HepG2 (cell line): ENCODE data around the gene SRSF3. TPM values are rescaled to one million over a fixed set of nuclear protein-coding genes. Genes with fewer than 3 reads are reported as not detected.
A peak's percentile ranks its signal among the peaks of the same experiment; 100 is the strongest.

Source experiments
- ATRX ChIP-seq: sonication (generic); formaldehyde crosslinking; IDR thresholded peaks from 2 replicates; pipeline ENCODE4 v1.4.0; 2020; ENCODE audit warnings: missing genetic modification reagents, borderline replicate concordance
- CEBPG ChIP-seq: IDR thresholded peaks from 2 replicates; pipeline ENCODE4 v1.6.1; 2016
- E2F1 ChIP-seq: sonication (generic); formaldehyde crosslinking; IDR thresholded peaks from 2 replicates; pipeline ENCODE4 v1.5.0; 2020; ENCODE audit warnings: missing genetic modification reagents
- ELF3 ChIP-seq: IDR thresholded peaks from 2 replicates; pipeline ENCODE4 v1.6.1; 2016; ENCODE audit warnings: missing genetic modification reagents, missing compliant biosample characterization
- HIVEP1 ChIP-seq: sonication (generic); formaldehyde crosslinking; IDR thresholded peaks from 2 replicates; pipeline ENCODE4 v1.4.0; 2020; ENCODE audit warnings: mild to moderate bottlenecking, missing genetic modification reagents
- HOXA3 ChIP-seq: sonication (generic); formaldehyde crosslinking; IDR thresholded peaks from 2 replicates; pipeline ENCODE4 v1.5.0; 2020; ENCODE audit warnings: missing genetic modification reagents
- MED8 ChIP-seq: sonication (generic); formaldehyde crosslinking; IDR thresholded peaks from 2 replicates; pipeline ENCODE4 v1.8.1; 2023; ENCODE audit warnings: mild to moderate bottlenecking, missing genetic modification reagents; ENCODE audit not compliant: insufficient replicate concordance
- MTF2 ChIP-seq: sonication (generic); formaldehyde crosslinking; IDR thresholded peaks from 2 replicates; pipeline ENCODE4 v1.5.0; 2020; ENCODE audit warnings: missing genetic modification reagents, borderline replicate concordance
- MYNN ChIP-seq: sonication (generic); formaldehyde crosslinking; IDR thresholded peaks from 2 replicates; pipeline ENCODE4 v1.4.0; 2020; ENCODE audit warnings: mild to moderate bottlenecking, low read depth, missing genetic modification reagents
- PBX3 ChIP-seq: sonication (generic); formaldehyde crosslinking; IDR thresholded peaks from 2 replicates; pipeline ENCODE4 v1.8.1; 2023; ENCODE audit warnings: missing genetic modification reagents, inconsistent platforms, borderline replicate concordance
- POGZ ChIP-seq: sonication (generic); formaldehyde crosslinking; IDR thresholded peaks from 2 replicates; pipeline ENCODE4 v1.4.0; 2020; ENCODE audit warnings: mild to moderate bottlenecking, missing genetic modification reagents
- RBM22 ChIP-seq: fragments of 200-400 bp; formaldehyde crosslinking; optimal IDR thresholded peaks from 2 replicates; pipeline ENCODE3; 2017; ENCODE audit warnings: mild to moderate bottlenecking, low read length, moderate library complexity
- TEAD3 ChIP-seq: optimal IDR thresholded peaks from 2 replicates; pipeline ENCODE3; 2016; ENCODE audit warnings: borderline replicate concordance
- TOPORS ChIP-seq: sonication (generic); formaldehyde crosslinking; IDR thresholded peaks from 2 replicates; pipeline ENCODE4 v1.8.0; 2023; ENCODE audit warnings: mild to moderate bottlenecking, missing genetic modification reagents
- ZFP1 ChIP-seq: IDR thresholded peaks from 2 replicates; pipeline ENCODE4 v1.6.1; 2016
- ZMYM2 ChIP-seq: sonication (generic); formaldehyde crosslinking; IDR thresholded peaks from 2 replicates; pipeline ENCODE4 v1.8.0; 2022; ENCODE audit warnings: mild to moderate bottlenecking, missing genetic modification reagents
- ZNF263 ChIP-seq: sonication (generic); formaldehyde crosslinking; IDR thresholded peaks from 2 replicates; pipeline ENCODE4 v1.4.0; 2020; ENCODE audit warnings: missing genetic modification reagents
- ZNF30 ChIP-seq: sonication (generic); formaldehyde crosslinking; IDR thresholded peaks from 2 replicates; pipeline ENCODE4 v1.5.0; 2020; ENCODE audit warnings: mild to moderate bottlenecking, missing genetic modification reagents
- ZNF446 ChIP-seq: sonication (generic); formaldehyde crosslinking; IDR thresholded peaks from 2 replicates; pipeline ENCODE4 v1.5.0; 2020; ENCODE audit warnings: mild to moderate bottlenecking, missing genetic modification reagents
- ZNF629 ChIP-seq: sonication (generic); formaldehyde crosslinking; conservative IDR thresholded peaks from 2 replicates; pipeline ENCODE4 v1.5.0; 2020; ENCODE audit warnings: missing genetic modification reagents
- ZNF749 ChIP-seq: sonication (generic); formaldehyde crosslinking; IDR thresholded peaks from 2 replicates; pipeline ENCODE4 v1.8.0; 2022; ENCODE audit warnings: mild to moderate bottlenecking, missing genetic modification reagents, moderate library complexity, borderline replicate concordance
- polyA plus RNA-seq, 8 experiments: library from polyadenylated mRNA; depleted of rRNA in 3 of 8; stranded (reverse) in 7 of 8; unstranded in 1 of 8; fragments of >200 nt; fragmentation: Illumina TruSeq in 4 of 8; extraction: Trizol in 4 of 8; gene quantifications; 2 replicates each; pipeline versions ENCODE4 v1.2.1 to v1.2.3, GENCODE V29; 2011 to 2016; ENCODE audit warnings: low read depth in 4 of 8, missing spikeins in 1 of 8, mixed read lengths in 1 of 8; ENCODE audit not compliant: insufficient read depth in 1 of 8
- total RNA-seq, 5 experiments: library from RNA; depleted of rRNA; stranded (reverse); fragments of >200 nt; fragmentation: Illumina TruSeq; extraction: Trizol; gene quantifications; 2 replicates each; pipeline ENCODE4 v1.2.3, GENCODE V29; 2016; ENCODE audit warnings: low read depth in 1 of 5
- TF ChIP-seq, protein P1 (sequence below): IDR thresholded peaks from 2 replicates; pipeline ENCODE4 v1.4.0; 2020; ENCODE audit warnings: mild to moderate bottlenecking, missing genetic modification reagents
- TF ChIP-seq, protein P2 (sequence below): sonication (generic); formaldehyde crosslinking; IDR thresholded peaks from 2 replicates; pipeline ENCODE4 v1.4.0; 2020; ENCODE audit warnings: mild to moderate bottlenecking, low read depth, missing genetic modification reagents

SRSF3 gene
- total and polyA plus RNA-seq, 2 of the 13 experiments (the other 11 are each of a cell fraction or from before 2014, with no cell fraction given): 206 to 684 TPM

DNA sequence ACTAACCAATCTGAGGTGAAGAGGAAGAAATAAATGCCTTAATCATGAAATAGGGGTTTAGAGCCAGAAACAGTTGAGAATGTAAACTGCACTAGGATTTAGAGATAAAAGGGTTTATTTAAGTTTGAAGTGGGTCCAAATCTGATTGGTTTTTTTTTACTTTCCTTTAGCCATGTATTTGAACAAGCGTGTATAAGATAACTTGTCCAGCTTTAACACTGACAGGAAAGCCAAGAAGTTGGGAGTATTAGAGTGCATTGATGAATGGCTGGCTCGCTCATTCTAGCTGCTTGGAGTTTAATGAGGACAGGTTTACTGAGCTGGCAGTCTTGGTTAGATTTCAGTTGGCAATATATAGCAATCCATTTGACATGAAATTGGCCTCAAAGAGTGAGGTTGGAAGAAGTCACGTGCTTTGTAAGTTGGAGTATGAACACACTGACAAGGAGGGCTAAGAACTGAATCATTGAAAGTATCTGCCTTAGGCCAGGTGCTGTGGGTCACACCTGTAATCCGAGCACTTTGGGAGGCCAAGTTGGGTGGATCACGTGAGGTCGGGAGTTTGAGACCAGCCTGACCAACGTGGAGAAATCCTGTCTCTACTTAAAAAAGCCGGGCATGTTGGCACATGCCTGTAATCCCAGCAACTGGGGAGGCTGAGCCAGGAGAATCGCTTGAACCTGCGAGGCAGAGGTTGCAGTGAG is 13.7 kb downstream of the SRSF3 start (continued):
- TF ChIP-seq ZNF263 (CRISPR knock-in tag) (no peak), ZNF629 (CRISPR knock-in tag) (no peak), TOPORS (CRISPR knock-in tag) (peak; percentile 37; the same call in 1 of the 2 replicates), ATRX (CRISPR knock-in tag) (no peak), ZNF749 (no peak), ZFP1 (no peak), ZNF30 (no peak), CEBPG (no peak), MYNN (CRISPR knock-in tag) (no peak), ELF3 (no peak), E2F1 (0 out of 2 replicates have a peak, but pooled peaks have one; percentile 10), RBM22 (peak; percentile 80), MED8 (CRISPR knock-in tag) (no peak), PBX3 (CRISPR knock-in tag) (no peak), HOXA3 (no peak), HIVEP1 (CRISPR knock-in tag) (no peak), ZNF446 (no peak), POGZ (CRISPR knock-in tag) (no peak), TEAD3 (CRISPR knock-in tag) (no peak), ZMYM2 (no peak), MTF2 (CRISPR knock-in tag) (no peak)
- TF ChIP-seq, protein P1, sequence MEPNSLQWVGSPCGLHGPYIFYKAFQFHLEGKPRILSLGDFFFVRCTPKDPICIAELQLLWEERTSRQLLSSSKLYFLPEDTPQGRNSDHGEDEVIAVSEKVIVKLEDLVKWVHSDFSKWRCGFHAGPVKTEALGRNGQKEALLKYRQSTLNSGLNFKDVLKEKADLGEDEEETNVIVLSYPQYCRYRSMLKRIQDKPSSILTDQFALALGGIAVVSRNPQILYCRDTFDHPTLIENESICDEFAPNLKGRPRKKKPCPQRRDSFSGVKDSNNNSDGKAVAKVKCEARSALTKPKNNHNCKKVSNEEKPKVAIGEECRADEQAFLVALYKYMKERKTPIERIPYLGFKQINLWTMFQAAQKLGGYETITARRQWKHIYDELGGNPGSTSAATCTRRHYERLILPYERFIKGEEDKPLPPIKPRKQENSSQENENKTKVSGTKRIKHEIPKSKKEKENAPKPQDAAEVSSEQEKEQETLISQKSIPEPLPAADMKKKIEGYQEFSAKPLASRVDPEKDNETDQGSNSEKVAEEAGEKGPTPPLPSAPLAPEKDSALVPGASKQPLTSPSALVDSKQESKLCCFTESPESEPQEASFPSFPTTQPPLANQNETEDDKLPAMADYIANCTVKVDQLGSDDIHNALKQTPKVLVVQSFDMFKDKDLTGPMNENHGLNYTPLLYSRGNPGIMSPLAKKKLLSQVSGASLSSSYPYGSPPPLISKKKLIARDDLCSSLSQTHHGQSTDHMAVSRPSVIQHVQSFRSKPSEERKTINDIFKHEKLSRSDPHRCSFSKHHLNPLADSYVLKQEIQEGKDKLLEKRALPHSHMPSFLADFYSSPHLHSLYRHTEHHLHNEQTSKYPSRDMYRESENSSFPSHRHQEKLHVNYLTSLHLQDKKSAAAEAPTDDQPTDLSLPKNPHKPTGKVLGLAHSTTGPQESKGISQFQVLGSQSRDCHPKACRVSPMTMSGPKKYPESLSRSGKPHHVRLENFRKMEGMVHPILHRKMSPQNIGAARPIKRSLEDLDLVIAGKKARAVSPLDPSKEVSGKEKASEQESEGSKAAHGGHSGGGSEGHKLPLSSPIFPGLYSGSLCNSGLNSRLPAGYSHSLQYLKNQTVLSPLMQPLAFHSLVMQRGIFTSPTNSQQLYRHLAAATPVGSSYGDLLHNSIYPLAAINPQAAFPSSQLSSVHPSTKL: no peak
- TF ChIP-seq, protein P2, sequence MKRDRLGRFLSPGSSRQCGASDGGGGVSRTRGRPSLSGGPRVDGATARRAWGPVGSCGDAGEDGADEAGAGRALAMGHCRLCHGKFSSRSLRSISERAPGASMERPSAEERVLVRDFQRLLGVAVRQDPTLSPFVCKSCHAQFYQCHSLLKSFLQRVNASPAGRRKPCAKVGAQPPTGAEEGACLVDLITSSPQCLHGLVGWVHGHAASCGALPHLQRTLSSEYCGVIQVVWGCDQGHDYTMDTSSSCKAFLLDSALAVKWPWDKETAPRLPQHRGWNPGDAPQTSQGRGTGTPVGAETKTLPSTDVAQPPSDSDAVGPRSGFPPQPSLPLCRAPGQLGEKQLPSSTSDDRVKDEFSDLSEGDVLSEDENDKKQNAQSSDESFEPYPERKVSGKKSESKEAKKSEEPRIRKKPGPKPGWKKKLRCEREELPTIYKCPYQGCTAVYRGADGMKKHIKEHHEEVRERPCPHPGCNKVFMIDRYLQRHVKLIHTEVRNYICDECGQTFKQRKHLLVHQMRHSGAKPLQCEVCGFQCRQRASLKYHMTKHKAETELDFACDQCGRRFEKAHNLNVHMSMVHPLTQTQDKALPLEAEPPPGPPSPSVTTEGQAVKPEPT (CRISPR knock-in tag): no peak
